Stimulated activated CD8-positive, alpha-beta memory T cell treated with anti-CD3 and anti-CD28 coated beads, Interleukin-2, amount 100 ng/mL, for 1 hour (primary cell): Measurements from ENCODE around the gene ZNF549.
A peak's percentile ranks its signal among the peaks of the same experiment; 100 is the strongest.
"Not testable (repeated sequence)": the region's sequence is repeated elsewhere in the genome, so short reads cannot be mapped to it uniquely, and the experiment has no call there.

Experiments used
- DNase-seq, 2 donors: peaks; one replicate each; pipeline ENCODE4 v3.0.0-alpha.2; 2020; ENCODE audit warnings: low read depth in 2 of 2

The ZNF549 gene

DNA sequence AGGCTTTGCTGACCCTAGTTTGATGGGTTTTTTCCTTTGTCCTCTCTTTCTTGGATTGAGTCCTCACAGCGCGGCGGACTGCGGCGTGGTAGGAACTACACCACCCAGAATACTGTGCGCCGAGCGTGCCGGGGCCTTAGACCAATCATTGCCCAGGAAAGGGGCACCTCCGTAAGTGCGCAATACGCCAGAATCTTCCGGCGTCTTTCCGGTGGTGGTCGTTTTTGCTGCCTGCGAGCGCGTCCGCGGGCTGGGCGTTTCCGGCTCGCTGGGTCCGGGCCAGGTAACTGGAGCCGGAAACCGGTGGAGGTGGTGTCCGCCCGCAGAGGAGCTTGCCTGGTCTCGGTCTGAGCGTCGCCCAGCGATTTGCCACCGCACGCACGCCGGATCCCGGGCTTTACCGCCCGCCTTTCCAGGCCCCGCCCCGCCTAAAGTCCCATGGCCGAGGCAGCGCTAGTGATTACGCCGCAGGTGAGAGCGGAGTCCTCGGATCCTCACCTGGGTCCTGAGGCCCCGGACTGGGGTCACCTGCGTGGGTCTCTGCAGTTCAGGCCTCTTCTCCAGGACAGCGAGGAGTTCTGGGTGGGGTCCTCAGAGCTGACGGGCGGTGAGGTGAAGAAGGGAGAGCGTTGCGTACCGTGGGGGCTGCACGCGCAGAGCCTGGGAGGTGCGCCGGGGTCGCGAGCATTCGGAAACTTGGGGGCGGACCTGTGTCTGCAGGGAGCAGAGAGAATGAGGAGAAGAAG is at the start of gene ZNF549:
Gene ZNF549, plus strand, starts transcription at position 221 of the 746 bp plus-strand sequence. Its CDS starts 218 bp downstream, at position 439.
- peak; percentile 72 to 77 for DNase-seq

DNA sequence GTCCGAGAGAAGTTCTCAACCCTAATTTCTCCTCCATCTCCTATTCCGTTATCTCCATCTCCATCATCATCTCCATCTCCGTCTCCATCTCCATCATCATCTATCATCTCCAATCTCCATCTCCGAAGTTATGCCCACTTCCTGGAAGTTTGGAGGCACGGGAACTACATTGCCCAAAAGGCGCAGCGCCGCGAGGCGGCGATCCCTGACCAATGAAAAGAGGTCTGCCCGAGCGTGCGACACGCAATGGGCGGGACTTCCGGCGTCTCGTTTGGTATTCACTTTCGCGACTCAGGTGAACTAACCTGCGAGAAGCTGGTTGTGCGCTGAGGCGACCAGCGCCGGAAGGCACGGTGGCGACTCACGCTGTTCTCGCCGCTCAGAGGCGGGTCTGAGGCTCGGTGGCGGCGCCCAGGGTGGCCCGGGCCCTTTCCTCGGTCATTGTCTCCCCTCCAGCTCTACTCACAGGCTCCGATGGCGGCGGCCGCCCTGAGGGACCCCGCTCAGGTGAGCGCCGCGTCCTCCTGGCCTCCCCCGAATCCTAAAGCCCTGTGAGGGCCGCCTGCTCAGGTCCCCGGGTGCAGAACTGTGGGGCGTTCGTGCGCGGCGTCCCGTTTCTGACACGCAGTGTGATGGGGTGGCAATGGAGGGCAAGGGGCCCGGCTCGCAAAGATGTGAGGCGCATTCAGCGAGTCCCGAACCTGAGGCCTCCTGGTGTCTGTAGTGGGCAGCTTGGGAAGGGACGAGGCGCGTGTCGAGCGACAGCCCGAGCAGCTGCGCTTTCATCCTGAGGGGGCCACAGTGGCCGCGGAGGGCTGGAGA is 39.5 kb upstream of the ZNF549 start, which contains the start of gene ZNF419:
Gene ZNF419, plus strand, starts transcription at position 274 of the 822 bp plus-strand sequence. Its CDS starts 201 bp downstream, at position 475.
- peak; percentile 83 to 89 for DNase-seq

DNA sequence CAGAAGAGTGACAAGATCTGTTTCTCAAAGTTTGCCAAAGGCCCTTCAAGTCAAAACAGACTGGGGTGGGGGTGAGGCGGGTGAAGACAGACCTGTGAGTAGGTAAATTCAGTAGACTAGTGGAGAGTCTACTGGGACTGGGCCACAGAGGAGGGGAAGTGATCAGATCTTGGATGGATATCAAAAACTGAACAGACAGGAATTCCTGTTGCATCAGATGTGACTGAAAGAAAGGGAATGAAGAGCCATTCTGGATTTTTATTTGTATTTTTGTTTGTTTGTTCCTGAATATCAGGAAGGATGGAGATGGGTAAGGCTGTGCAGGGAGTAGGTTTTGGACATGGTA is 38.9 kb upstream of the ZNF549 start:
- not testable (repeated sequence) for DNase-seq

DNA sequence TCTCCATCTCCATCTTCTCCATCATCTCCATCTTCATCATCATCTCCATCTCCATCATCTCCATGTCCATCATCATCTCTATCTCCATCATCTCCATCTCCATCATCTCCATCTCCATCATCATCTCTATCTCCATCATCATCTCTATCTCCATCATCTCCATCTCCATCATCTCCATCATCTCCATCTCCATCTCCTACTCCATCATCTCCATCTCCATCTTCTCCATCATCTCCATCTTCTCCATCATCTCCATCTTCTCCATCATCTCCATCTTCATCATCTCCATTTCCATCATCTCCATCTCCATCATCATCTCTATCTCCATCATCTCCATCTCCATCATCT is 27.9 kb upstream of the ZNF549 start:
- not testable (repeated sequence) for DNase-seq

DNA sequence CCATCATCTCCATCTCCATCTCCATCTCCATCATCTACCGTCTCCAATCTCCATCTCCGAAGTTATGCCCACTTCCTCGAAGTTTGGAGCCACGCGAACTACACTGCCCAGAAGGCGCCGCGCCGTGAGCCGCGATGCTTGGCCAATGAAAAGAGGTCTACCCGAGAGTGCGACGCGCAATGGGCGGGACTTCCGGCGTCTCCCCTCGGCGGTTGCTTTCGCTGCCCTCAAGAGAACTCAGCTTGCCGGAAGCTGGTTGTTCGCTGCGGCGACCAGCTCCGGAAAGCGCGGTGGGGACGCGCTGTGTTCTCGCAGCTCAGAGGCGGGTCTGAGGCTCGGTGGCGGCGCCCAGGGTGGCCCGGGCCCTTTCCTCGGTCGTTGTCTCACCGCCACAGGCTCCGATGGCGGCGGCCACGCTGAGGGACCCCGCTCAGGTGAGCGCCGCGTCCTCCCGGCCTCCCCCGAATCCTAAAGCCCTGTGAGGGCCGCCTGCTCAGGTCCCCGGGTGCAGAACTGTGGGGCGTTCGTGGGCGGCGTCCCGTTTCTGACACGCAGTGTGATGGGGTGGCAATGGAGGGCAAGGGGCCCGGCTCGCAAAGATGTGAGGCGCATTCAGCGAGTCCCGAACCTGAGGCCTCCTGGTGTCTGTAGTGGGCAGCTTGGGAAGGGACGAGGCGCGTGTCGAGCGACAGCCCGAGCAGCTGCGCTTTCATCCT is 27.3 kb upstream of the ZNF549 start, which contains the start of gene ZNF773:
Gene ZNF773, plus strand, starts transcription at position 259 of the 716 bp plus-strand sequence. Its CDS starts 143 bp downstream, at position 402.
- DNase-seq = peak; percentile 93 to 94

DNA sequence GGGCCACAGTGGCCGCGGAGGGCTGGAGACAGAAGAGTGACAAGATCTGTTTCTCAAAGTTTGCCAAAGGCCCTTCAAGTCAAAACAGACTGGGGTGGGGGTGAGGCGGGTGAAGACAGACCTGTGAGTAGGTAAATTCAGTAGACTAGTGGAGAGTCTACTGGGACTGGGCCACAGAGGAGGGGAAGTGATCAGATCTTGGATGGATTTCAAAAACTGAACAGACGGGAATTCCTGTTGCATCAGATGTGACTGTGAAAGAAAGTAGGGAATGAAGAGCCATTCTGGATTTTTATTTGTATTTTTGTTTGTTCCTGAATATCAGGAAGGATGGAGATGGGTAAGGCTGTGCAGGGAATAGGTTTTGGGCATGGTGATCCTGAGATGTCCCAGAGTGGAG is 26.8 kb upstream of the ZNF549 start:
- not testable (repeated sequence) for DNase-seq

DNA sequence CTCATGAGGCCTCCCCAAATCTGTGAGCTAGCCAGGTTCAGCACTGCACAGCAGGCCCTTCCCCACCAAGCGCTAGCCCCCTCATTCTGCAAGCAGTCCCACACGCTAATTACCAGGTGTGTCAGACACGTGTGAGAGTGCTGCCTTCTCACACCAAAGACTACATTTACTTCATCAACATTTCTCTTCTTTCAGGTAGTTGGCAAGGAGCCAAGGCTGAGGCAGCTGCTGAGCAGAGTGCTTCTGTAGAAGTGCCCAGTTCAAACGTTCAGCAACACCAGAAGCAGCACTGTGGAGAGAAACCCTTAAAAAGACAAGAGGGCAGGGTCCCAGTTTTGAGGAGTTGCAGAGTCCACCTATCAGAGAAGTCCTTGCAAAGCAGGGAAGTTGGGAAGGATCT is 21.0 kb upstream of the ZNF549 start:
- no peak for DNase-seq

DNA sequence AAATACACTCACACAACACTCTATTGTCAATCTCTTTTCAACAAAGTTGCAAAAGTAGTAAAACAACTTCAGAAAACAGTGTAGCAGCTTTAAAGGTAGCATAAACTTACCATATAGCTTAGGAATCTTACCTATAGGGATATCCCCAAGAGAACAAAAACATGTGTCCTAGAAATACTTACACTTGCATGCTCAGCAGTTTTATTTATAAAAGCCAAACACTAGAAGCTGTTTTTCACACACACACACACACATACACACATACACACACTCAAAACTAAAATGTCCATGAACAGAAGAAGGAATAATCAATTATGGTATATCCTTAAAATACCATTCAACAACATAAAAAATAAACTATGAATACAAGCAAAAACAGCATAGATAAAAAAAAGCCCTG is 15.7 kb upstream of the ZNF549 start:
- DNase-seq = no peak

DNA sequence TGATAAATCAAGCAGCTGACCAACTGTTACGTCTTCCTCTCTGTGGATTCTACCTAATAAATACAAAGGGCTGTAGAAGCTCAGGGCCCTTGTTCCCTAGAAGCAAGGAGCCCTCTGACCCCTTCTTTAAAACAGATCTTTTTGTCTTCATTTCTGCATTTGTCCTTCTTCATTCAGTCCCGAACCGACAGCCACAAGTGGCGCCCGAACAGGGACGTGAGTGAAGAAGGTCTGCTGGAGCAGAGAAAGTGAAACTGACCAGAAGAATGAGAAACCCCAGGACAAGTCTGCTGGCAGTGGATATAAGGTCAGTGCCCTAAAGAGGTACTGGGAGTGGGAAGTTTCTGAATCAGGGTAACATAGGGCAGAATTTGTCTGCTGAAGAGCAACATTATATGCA is 14.3 kb upstream of the ZNF549 start:
- no peak for DNase-seq

DNA sequence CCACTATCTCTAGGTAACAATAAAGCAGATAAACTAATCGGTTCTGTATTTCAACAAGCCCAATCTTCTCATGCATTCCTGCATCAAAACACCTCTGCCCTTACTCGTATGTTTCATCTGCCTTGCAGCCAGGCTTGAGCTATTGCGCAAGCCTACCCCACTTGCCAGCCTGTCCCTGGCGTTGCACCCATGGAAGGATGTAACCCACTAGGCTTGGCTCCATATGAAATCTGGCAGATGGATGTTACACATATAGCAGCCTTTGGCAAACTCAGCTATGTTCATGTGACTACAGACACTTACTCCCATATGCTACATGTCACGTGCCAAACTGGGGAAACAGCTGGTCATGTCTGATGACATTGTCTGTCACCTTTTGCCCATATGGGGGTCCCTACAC is 11.9 kb upstream of the ZNF549 start:
- DNase-seq = no peak

DNA sequence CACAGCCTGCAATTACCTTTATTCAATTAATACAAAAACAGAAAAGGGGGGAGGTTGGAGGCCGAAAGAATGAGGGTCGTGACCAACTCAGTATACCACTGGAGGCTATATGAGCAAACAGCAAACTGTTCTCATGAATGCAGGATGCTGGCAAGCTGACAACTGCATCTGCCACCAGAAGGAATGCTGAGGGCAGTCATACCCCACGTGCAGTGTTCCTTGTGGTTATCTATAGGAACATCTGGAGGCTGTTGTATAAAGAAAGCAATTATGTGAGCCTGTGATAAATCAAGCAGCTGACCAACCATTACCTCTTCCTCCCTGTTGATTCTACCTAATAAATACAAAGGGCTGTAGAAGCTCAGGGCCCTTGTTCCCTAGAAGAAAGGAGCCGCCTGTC is 9.1 kb upstream of the ZNF549 start:
- not testable (repeated sequence) for DNase-seq

DNA sequence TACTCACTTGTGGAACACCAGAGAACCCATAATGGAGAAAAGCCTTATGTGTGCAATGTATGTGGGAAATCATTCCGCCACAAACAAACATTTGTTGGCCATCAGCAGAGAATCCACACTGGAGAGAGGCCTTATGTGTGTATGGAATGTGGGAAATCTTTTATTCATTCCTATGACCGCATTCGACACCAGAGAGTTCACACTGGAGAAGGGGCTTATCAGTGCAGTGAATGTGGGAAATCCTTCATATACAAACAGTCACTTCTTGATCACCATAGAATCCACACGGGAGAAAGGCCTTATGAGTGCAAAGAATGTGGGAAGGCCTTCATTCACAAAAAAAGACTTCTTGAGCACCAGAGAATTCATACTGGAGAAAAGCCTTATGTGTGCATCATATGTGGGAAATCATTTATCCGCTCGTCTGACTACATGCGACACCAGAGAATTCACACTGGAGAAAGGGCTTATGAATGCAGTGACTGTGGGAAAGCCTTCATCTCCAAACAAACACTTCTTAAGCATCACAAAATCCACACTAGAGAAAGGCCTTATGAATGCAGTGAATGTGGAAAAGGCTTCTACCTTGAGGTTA is 10.9 kb downstream of the ZNF549 start:
- DNase-seq = no peak

DNA sequence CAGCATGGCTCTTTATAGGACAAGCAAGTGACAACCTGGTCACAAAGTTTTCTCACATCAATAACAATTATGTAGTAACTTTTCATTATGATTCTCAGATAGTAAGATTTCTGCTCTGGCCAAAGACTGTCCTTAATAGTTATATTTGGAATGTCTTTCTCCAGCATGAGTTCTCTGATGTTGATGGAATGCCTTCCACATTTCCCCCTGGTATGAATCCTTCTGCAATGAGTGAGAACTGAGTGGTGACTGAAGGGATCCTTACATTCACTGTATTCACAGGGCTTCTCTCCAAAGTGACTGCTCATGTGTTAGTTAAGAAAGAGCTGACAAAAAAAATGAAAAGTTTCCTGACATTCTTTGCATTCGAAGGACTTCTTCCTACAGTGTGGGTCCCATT is 19.4 kb downstream of the ZNF549 start:
- DNase-seq = no peak

DNA sequence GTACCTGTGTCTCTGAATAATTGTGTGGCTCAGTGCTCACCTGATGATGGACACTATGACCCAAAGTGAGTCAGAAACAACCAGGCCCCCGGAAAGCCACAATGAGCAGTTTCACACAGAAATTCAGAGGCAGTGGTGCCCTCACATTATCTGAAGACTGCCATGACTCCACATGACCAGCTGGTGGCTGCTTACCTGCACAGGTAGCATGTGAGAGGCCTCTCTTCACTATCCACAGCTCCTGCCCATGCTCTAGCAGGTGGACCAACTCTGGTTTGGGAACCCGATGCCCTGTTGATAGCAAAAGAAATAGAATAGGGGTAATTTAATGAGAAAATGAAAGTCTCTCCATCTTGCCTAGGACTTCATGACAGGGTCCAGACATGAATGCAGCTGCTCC is 25.3 kb downstream of the ZNF549 start:
- no peak for DNase-seq

DNA sequence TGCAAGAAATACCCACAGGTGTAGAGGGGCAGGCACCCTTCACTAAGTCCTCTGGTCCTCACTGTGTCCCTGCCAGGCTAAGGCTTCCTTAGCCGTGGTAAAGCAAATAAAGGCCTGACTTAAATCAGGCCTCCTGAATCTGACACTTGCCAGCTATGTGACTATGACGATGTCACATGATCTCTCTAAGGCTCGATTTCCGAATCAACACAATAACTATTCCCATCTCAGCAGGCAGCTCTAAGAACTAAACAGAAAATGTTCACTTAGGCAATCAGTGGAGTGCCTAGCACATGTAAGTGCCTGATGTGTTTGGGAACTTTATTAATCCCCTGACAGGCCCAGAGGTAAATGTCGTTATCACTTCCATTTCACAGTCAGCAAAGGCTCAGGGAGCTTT is 30.5 kb downstream of the ZNF549 start:
- no peak for DNase-seq

DNA sequence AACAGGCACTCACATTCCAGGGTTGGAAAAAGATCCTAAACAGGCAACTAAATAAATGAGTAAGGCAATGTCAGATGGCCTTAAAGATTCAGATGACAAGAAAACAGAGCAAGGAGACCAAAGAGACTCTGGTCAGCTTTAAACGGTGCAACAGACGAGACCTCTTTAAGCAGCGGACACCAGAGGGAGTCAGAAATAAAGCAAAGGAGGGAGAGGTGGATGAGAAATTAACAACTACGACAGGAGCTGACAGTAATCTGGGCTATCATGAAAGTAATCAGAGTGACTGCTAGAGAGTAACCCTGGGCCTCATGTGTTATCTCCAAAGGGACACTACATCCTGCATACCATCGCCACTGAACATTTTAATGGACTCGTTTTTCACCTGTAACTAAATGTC is 31.4 kb downstream of the ZNF549 start:
- DNase-seq = no peak

DNA sequence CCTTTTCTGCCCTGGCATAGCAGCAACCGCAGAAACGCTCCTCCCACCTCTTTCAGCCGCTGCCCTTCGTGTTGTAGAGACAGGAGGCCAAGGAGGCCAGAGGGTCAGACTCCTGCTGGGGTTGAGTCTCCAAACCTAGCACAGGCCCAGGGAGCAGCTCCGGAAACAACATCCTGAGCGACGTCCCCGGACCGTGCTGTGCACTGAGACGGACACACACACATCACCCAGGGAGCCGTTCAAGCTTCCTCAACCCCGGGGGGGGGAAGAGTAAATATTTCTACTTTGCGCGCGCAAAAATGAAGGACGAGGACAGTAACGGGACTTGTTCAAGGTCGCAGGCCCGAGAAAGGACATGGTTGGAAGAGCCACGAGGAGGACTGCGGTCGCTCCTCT is 31.9 kb downstream of the ZNF549 start:
- no peak for DNase-seq

DNA sequence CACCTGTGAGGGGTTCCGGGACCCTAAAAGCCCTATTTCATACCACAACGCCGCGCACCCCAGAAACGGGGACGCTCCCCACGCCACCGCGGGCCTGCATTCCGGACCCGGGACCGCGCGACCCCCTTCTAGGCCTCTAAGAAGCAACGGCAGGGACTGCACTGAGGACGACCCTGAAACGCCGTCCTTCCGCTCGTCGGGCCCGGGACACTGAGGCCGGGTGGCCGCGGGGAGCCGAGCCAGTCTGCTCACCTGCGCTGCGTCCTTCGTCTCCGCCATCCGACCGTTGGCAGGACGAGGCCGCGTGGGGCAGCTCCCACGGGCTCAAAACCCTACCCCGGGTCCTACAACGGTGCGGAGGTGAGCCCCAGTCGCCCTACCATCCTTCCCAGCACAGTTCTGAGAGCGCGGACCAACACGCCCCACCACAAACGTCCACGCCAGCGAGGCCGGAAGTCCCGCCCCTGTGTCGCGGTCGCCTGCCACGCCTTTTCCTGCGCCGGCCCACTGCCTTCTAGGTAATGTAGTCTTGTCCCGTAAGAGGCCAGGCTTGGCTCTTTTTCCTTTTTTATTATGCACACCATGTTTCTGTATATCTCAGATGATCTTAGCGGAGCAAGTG is 32.4 kb downstream of the ZNF549 start, which contains the start of gene ZNF550:
Gene ZNF550, minus strand, starts transcription at position 460 of the 622 bp plus-strand sequence. Its CDS starts 181 bp downstream, at position 279.
- DNase-seq = peak; percentile 69 to 79

DNA sequence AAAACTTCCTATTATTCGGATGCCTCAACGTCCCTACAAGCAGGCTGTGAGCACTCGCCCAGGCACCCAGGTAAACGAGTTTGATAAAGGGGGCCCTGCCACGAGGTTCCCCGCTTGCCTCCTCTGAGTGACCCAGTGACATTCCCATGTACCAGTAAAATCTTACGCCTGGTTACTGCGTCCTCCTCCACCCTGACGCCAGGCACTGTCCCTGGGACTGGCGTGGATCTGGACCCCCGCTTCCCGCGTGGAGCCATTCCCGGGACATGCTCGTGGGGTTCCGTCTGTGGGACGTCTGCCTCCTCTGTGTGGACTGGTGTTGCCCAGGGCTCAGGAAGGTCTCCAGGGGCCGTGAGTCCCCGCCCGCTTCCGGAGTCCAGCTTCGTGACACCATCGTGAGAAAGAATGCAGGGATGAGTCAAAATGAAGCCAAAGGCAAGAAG is 32.9 kb downstream of the ZNF549 start:
- no peak for DNase-seq

DNA sequence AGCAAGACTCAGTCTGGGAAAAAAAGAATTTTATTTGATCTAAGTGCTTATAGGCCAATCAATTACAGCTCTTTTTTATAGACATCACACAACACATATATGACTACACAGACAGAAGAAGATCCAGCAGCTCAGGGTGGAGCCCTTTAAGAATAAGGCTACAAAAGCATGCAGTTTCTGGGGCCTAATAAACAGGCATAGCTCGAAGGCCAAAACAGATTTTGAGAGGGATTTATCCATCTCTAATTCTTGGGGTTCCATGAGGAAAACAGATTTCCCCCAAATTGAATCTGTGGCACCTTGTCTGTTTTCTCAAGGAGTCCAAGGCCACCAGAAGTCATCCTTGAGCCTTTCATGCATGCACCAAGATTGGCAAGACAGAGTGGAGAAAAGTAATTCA is 36.4 kb downstream of the ZNF549 start:
- DNase-seq = no peak
